HFFc6 (cell line): ENCODE data around the gene TSPAN9. TPM values are rescaled to one million over a fixed set of nuclear protein-coding genes. Genes with fewer than 3 reads are reported as not detected.

Experiments
- DNase-seq: peaks from one replicate; pipeline ENCODE4 v3.0.0-alpha.2; 2018
- H3K27ac Mint-ChIP-seq: 2 replicates; pipeline ENCODE4 v1.8.0; 2020; ENCODE audit warnings: mild to moderate bottlenecking, mixed read lengths
- H3K27me3 Mint-ChIP-seq: 2 replicates; pipeline ENCODE4 v1.8.0; 2021; ENCODE audit warnings: mild to moderate bottlenecking, moderate library complexity, mixed read lengths; ENCODE audit not compliant: insufficient read depth
- H3K36me3 Mint-ChIP-seq: 2 replicates; pipeline ENCODE4 v1.8.0; 2021; ENCODE audit warnings: low read depth, mixed read lengths
- H3K4me1 Mint-ChIP-seq: 2 replicates; pipeline ENCODE4 v1.8.0; 2020; ENCODE audit warnings: low read depth, mixed read lengths
- H3K4me3 Mint-ChIP-seq: 2 replicates; pipeline ENCODE4 v1.8.0; 2020; ENCODE audit warnings: mild to moderate bottlenecking, moderate library complexity, mixed read lengths
- H3K9me3 Mint-ChIP-seq: 2 replicates; pipeline ENCODE4 v1.8.0; 2020; ENCODE audit warnings: mild to moderate bottlenecking, mixed read lengths
- CTCF ChIP-seq: fragments of 200-600 bp; sonication (generic); IDR thresholded peaks from 2 replicates; pipeline ENCODE4 v1.5.0; 2021; ENCODE audit warnings: antibody characterized with exemption, mild to moderate bottlenecking
- total RNA-seq, 6 experiments: library from RNA; stranded (reverse); fragmentation: NEBNext Ultra II Directional; extraction: Animal tissue kit (Norgen Biotek cat#: 25700); gene quantifications; 2 replicates in 1 of 6; 3 replicates in 5 of 6; pipeline ENCODE4 v1.2.3, GENCODE V29; 2021

The TSPAN9 gene
- total RNA-seq, 6 experiments from 2014 or later, result 18.1 to 35.8 (median 22.7) TPM

GRCh38 chr12:3038166-3038565 lies 39.0 kb upstream of the TSPAN9 start:
- no peak for DNase-seq
- TF ChIP-seq CTCF, result no peak
- Mint-ChIP-seq H3K36me3 (0 out of 2 replicates have a peak, but pooled peaks cover 7% of the 10 kb centered on the region), H3K4me3 (no peak overlapping the region), H3K4me1 (peaks cover 12% of the 10 kb centered on the region; the same call in 1 of the 2 replicates), H3K27me3 (peaks cover 3% of the 10 kb centered on the region), H3K27ac (no peak overlapping the region), H3K9me3 (no peaks in the 10 kb centered on the region)

GRCh38 chr12:3038926-3039510 lies 38.2 kb upstream of the TSPAN9 start:
- H3K4me3 Mint-ChIP-seq, result no peak overlapping the region
- H3K9me3 Mint-ChIP-seq, result no peaks in the 10 kb centered on the region
- peaks cover 3% of the 10 kb centered on the region for H3K27me3 Mint-ChIP-seq
- no peak overlapping the region for H3K27ac Mint-ChIP-seq
- 0 out of 2 replicates have a peak, but pooled peaks cover 7% of the 10 kb centered on the region for H3K36me3 Mint-ChIP-seq
- TF ChIP-seq CTCF, result no peak
- DNase-seq, result no peak
- H3K4me1 Mint-ChIP-seq, result peaks cover 9% of the 10 kb centered on the region; the same call in 1 of the 2 replicates

GRCh38 chr12:3040026-3040656 lies 37.0 kb upstream of the TSPAN9 start:
- no peak overlapping the region for H3K4me3 Mint-ChIP-seq
- no peak for DNase-seq
- no peaks in the 10 kb centered on the region for H3K9me3 Mint-ChIP-seq
- H3K27me3 Mint-ChIP-seq, result peaks cover 3% of the 10 kb centered on the region
- H3K4me1 Mint-ChIP-seq, result peaks cover 3% of the 10 kb centered on the region; the same call in 1 of the 2 replicates
- peaks cover 7% of the 10 kb centered on the region; the same call in 1 of the 2 replicates for H3K36me3 Mint-ChIP-seq
- TF ChIP-seq CTCF, result no peak
- no peak overlapping the region for H3K27ac Mint-ChIP-seq

- peaks cover 7% of the 10 kb centered on the region; the same call in 1 of the 2 replicates for H3K36me3 Mint-ChIP-seq
Observed at GRCh38 chr12:3040663-3041544, 36.3 kb upstream of the TSPAN9 start.

More at GRCh38 chr12:3040663-3041544, 36.3 kb upstream of the TSPAN9 start:
- H3K4me1 Mint-ChIP-seq, result no peaks in the 10 kb centered on the region
- H3K27me3 Mint-ChIP-seq, result peaks cover 6% of the 10 kb centered on the region
- DNase-seq, result no peak
- no peaks in the 10 kb centered on the region for H3K9me3 Mint-ChIP-seq
- H3K27ac Mint-ChIP-seq, result no peak overlapping the region
- no peak overlapping the region for H3K4me3 Mint-ChIP-seq
- no peak for TF ChIP-seq CTCF
